ENCODE data around the gene DCDC2C.

Gene DCDC2C

DNA sequence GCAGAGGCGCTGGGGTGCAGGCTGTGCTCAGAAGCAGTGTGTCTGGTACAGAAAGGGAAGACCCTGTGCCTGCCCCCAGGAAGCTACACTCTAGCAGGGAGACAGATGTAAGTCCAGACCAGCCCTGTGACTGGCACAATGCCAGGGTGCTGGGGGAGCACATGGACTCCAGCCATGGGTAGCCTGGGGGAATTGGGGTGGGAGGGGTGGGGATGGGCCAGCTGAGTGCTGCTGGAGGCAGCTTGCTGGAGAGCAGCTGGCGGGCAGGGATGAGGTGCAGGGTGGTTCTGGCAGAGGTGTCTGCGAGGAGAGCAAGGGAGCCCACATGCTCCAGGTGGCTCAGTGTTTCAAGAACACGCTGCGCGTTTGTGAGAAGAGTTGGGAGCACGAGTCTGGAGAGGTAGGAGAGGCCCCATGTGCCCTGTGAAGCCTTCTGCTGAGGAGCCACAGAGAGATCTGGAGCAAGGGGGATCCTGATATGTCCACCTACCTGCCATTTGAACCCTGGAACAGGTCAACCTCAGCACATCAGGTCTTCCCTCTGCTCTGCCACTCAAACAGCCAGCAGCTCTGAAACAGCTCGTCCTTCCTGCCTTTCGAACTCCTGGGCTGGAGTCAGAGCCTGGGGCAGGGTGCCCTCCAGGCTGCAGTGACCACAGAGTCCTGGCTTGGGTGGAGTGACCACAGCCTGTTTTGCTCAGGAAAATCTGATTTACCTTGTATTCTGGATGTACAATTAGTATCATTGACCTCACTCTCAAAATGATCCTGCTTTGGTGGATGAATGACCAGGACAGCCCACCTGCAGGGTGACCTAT, 30.3 kb upstream of the DCDC2C start:
- in situ Hi-C loops (cut with HindIII; ENCODE audit: low sequenced_read_pairs), result no loop called here

DNA sequence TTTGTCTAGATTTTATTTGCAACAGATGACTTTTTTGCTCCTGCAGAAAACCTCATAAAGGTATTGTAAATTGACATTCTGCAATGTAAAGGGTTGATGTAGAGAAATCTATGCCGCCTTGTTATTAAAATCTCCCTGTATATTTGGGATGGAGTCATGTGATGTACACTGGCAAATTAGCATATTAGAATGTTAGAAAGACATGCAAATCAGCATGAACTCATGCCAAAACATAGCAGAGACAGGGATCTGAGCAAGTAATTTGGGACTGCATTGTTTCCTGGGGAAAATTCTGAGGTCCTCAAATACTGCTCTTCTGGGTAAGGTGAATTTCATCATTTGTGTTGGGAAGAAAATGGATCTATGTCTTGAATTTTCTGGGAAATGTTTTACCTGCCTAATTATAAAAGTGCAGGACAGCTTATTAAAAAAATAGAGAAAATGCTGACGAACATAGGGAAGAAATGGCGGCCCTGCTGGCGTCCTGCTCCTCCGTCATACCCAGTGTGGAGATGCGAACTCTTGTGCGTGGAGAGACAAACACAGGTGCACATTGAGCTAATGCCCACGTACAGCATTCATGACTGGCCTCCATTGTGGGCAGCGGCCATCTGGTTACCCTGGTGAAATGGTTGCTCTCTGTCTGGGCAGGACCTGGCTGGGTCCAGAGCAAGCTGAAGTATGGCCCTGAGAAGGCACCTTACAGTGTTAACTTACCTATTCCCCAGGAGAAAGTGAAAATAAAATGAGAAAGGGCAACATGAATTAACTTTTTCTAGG, 29.1 kb upstream of the DCDC2C start:
- in situ Hi-C loops (cut with HindIII; ENCODE audit: low sequenced_read_pairs), result no loop called here

DNA sequence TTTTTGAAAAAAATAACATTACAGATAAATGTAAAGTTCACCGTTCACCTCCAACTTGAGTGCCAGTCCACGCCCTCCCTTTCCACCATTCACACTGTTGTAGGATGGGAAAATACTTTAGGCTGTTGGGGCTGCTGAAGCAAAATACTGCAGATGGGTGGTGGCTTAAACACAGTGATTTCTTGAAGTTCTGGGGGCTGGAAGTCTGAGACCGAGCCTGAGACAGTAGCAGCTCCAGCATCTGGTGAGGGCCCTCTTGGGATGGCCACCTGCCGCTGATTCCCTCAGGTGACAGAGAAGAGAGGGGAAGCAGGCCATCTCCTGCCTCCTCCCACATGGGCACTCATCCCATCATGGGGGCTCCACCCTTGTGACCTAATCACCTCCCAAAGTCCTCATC, 27.7 kb upstream of the DCDC2C start:
- in situ Hi-C loops (cut with HindIII; ENCODE audit: low sequenced_read_pairs), result no loop called here

DNA sequence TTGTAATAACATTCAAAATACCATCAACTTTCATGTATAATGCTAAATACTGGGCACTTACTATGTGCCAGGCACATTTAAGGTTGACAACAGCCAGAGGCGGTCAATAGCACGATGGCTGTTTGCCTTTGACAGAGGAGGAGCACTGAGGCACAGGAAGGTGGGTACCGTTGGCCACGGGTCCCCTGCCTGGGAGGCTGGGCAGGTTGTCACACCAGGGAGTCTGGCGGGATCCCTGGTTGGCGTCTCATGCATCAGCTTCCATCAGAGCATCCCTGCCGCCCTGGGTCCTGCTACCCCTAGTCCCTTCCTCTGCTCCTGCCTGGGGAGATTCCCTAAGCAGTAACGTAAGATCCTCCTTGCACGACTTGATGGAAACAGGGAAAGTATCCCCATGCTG, 25.9 kb upstream of the DCDC2C start:
- in situ Hi-C loops (cut with HindIII; ENCODE audit: low sequenced_read_pairs), result no loop called here

DNA sequence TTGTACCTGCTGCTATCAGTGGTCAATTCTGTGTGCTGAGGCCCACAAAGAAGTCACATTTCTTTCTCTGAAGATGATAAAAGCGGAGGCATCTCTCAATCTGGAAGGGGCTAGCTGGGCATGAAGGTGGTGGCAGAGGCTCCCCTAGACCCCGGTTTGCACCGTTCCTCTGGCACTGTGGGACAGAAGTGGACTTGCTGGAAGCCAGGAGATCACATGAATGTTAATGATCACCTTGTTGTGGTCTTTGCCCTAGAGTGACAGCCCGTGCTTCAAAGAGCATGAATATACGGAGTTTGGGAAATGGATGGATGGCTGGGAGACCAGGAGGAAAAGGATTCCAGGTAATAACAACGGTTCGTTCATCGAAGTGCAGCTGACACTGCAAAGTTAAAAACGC, 25.2 kb upstream of the DCDC2C start:
- in situ Hi-C loops (cut with HindIII; ENCODE audit: low sequenced_read_pairs), result no loop called here

DNA sequence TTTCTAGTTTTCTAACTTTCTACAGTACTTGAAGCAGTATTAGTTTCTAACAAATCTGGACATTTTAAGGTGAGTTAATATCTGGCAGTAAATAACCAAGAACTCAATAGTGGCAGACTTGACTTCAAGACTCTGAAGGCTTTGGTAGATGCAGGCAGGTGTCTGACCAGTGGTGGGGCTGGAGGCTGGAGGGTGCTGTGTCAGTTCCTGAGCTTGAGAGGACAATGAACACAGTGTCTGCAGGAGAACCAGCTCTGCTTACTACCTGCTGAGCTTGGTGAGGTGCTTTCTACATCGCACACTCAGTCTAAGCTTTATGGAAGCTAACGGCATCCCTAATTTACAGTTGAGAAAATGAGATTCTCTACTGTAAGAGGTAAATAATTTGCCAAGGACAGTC, 24.2 kb upstream of the DCDC2C start:
- in situ Hi-C loops (cut with HindIII; ENCODE audit: low sequenced_read_pairs), result no loop called here

DNA sequence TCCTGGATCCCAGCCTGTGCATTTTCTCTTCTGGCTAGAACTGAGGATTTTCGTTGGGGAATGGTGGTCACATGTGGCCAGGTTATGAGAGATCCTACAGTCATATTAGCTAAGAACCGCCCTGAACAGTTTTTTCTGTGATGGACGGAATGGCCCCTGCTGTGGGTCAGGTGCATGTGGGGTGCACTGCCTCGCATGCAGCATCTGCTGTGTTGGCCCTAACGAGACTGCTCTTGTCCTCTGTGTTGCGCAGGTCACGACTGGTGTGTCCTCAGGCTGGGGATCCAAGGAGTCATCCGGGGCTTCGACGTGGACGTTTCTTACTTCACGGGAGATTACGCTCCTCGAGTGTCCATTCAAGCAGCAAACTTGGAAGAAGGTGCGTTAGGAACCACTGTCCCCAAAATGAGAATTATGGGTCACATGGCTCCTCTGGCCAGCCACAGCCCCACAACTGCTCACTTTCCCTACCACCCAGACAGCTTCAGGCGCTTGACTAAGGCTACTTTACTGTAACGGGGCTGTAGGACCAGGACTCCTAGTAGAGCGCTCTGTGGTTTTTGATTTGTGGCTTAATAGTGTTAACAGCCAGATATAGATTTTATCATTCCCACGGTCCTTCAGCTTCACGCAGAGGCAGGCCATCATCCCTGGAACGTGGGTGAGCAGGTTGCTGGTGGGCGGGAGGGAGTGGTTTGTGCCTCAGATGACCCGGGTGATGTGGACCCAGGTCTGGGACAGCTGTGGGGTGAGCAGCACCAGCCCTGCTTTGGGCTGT, 23.6 kb upstream of the DCDC2C start:
- in situ Hi-C loops (cut with HindIII; ENCODE audit: low sequenced_read_pairs), result no loop called here

DNA sequence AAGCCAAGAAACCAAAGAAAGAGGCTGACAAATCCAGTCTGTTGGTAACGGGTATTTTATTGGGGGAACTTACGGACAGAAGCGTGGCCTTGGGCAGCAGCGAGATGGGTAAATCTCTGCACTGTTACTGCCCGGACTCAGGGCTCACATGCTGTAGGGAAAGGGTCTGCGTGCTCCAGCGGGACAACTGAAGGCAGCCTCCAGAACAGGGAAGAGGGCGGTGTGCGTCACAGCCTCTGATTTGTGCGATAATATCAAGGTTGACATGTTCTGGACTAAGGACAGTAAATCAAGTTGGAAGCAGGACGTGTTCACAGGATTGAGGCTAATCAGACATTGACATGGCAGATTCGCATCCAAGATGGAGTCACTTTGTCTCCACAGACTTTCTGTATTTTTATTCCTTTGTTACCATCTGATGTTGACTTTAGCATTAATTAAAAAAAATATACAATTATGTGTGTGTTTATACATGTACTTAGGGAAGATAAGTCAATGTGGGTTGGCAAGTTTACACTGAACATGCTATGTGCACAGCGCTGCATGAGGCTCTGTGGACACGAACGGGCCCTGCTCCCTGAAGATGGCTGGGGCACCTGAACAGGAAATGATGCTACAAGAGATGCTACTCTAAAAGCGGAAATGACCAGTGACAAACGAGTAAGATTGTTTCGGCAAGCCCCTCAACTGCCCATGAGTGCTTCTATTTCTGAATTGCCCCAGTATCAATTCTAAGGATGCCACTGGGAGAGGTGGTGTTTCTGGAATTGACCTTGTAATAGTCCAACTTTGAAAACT, 22.6 kb upstream of the DCDC2C start:
- in situ Hi-C loops (cut with HindIII; ENCODE audit: low sequenced_read_pairs), result no loop called here

DNA sequence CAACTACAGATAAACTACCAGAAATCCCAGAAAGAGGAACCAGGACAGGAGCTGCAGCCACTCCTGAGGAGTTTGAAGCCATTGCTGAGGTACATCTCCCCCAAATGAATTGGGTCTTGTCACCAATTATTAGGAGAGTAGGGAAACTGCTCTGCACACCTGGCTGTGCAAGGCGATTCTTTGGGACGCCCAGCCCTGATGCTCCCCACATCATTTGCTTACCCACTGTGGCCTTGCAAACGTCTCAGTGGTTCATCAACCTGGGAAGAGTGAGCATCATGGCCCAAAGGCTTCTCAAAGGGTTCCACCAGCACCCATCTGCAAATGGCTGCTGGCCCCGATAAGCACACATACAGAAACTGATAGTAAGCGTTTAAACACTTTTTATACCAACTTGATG, 21.8 kb upstream of the DCDC2C start:
- in situ Hi-C loops (cut with HindIII; ENCODE audit: low sequenced_read_pairs), result no loop called here

DNA sequence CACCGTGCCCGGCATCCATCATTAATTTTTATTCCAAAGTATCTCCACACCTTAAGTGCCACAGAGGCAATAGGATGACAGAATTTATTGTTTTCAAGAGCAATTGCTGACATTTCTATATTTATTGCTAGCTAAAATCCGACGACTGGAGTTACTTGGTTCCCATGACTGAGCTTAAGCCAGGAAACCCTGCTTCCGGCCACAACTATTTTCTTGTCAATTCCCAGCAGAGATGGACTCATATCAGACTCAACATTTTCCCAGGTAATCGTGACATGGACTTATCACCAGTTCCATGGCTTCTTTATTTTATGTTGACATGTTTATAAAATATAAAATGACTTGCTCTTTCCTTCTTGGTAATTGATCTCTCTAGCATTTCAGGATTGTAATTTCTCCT, 20.6 kb upstream of the DCDC2C start:
- in situ Hi-C loops (cut with HindIII; ENCODE audit: low sequenced_read_pairs), result no loop called here

DNA sequence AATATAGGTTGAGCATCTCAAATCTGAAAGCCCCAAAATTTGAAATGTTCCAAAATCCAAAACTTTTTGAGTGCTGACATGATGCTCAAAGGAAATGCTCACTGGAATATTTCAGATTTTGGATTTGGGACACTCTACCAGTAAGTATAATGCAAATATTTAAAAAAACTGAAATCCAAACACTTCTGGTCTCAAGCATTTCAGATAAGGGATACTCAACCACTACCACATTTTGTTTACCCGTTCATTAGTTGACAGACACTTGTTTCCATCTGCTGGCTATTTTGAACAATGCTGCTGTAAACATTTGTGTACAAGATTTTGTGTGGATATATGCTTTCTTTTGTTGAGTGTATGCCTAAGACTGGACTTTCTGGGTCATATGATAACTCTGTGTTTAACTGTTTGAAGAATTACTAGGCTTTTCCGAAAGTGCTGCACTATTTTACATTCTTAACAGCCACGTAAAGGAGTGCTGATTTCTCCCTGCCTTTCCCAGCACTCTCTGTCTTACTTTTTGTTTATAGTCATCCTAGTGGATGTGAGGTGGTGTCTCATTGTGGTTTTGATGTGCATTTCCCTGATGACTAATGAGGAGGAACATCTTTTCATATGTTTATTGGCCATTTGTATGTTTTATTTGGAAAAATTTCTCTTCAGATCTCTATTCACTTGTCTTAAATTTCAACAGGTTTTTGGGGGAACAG, 19.5 kb upstream of the DCDC2C start:
- in situ Hi-C loops (cut with HindIII; ENCODE audit: low sequenced_read_pairs), result no loop called here

DNA sequence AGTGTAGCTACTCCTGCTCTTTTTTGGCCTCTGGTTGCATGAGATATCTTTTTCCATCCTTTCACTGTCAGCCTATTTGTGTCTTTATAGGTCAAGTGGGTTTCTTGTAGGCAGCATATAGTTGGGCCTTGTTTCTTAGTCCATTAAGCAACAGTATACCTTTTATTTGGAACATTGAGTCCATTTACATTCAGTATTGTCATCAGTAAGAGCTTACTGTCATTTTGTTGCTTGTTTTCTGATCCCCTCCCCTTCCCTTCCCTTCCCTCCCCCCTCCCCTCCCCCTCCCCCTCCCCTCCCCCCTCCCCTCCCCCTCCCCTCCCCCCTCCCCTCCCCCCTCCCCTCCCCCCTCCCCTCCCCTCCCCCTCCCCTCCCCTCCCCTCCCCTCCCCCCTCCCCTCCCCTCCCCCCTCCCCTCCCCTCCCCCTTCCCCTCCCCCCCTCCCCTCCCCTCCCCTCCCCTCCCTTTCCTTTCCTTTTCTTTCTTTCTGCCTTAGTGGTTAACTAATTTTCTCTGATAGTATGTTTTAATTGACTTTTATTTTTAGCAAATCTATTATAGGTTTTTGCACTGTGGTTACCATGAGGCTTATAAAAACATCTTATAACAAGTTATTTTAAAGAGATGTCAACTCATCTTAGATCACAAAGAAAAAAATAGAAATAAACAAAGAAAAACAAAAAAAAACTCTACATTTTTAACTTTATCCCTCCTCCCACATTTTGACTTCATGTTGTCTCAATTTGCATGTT, 13.2 kb upstream of the DCDC2C start:
- in situ Hi-C loops (cut with HindIII; ENCODE audit: low sequenced_read_pairs), result loop anchor here (5.0 kb wide), 1 partner anchor 38 kb away; no protein-coding TSS in a partner anchor

DNA sequence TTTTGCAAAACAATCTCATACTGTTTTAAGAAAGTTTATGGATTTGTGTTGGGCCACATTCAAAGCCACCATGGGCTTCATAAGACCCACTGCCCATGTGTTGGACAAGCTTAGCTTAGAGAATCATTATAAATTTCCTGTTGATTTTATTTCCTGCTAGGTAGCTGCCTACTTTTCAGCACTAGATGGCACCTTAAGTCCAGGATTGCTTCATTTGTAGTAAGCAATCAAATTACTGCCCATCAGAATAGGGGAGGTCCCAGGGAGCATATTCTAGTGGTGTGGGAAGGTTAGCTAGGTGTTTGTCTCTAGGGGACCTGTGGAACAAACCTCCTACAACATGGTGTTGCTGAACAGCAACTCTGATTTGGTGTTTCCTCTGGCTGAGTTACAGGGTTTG, 11.0 kb upstream of the DCDC2C start:
- in situ Hi-C loops (cut with HindIII; ENCODE audit: low sequenced_read_pairs), result loop anchor here (5.0 kb wide), 1 partner anchor 40 kb away; no protein-coding TSS in a partner anchor

DNA sequence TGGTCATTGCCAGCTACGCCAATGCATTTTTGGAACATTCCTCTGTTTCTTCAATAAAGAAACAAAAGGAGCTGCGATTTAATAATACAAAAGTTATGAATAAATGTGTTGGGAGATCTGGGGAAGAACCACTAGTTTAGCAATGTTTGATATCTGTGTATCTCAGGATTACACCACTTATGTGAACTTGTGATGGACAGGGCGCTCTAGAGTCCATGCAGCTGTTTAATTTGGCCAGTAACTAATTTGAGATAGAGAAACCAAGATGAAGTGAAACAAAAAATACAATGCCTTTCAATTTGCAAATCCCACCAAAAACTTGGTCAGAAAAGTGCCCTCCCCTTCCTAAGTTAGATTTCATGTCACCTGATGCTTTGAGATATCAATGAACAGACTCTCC, 6.8 kb upstream of the DCDC2C start:
- in situ Hi-C loops (cut with HindIII; ENCODE audit: low sequenced_read_pairs), result no loop called here

DNA sequence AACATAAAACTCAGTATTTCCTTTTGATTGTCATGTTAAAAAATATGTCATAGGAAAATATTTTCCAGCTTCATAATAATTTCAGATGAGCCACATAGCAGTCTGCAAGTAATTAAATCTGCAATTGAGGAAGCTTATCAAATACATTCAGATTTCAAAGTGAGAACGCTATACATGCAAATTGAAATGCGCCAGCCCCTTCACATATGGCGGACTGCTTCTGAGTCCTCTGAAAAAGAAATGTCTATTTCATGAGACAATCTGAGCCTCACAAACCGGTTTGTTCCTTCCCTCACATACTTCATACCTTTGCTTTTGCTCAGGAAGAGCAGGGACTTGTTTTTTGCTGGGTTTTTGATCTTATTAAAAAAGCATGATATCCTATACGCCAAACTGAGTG, 2.3 kb upstream of the DCDC2C start:
- in situ Hi-C loops (cut with HindIII; ENCODE audit: low sequenced_read_pairs), result loop anchor here (10.0 kb wide), 1 partner anchor 124 kb away; no protein-coding TSS in a partner anchor

DNA sequence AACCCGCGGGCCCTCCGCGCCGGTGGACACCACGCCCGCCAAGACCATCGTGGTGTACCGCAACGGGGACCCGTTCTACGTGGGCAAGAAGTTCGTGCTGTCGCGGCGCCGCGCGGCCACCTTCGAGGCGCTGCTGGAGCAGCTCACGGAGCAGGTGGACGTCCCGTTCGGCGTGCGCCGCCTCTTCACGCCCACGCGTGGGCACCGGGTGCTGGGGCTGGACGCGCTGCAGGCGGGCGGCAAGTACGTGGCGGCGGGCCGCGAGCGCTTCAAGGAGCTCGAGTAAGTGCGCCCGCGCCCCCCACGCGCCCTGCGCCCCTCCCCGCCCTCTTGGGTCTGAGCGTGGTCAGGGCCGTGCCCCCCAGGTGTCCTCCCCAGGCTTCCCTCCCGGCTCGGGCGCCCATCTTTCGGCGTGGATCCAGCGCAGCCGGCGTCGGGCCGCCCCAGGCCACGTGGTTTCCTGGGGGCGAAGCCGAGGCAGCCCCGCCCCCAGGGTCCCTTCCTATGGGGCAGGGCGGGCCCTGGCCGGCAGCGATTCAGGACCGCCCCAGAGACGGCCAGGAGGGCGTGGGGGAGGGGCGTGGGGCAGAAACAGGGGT, 481 bp downstream of the DCDC2C start:
- in situ Hi-C loops (cut with HindIII; ENCODE audit: low sequenced_read_pairs), result loop anchor here (10.0 kb wide), 1 partner anchor 121 kb away; no protein-coding TSS in a partner anchor

DNA sequence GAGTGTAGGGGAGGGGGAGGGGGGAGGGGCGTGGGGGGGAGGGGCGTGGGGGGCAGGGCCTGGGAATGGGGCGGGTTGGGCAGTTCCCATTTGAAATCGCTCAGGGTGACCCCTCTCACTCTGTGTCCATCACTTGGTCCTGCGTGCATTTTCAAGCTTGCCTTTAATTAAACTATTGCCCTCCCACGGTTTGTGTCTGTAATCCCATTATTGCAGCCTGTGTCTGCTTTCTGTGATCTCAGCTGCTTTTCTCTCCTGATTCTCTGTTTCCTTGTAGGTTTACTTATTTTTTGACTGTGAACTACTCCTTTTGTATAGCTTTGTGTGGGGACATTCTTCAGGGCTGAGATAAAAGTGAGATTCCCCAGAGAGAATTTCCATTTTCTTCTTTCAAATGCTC, 1.3 kb downstream of the DCDC2C start:
- in situ Hi-C loops (cut with HindIII; ENCODE audit: low sequenced_read_pairs), result loop anchor here (10.0 kb wide), 1 partner anchor 120 kb away; no protein-coding TSS in a partner anchor

DNA sequence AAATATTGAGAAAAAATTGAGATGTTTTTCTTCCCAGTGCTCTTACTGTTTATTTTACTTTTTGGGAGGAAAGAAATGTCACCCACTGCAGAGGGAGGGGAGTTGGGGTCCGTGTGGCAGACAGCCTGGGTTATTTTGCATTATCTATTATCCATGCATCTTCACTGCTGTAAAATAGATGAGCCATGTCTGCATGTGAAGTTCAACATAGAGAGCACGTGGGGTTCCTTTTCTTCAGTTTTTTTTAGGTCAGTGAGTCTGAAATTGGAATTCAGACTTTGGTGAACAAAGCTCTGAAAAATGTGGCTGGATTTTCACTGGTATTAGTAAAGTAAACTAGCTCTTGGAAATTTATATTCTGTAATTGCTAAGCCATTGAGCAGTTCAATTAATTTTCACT, 2.4 kb downstream of the DCDC2C start:
- in situ Hi-C loops (cut with HindIII; ENCODE audit: low sequenced_read_pairs), result loop anchor here (10.0 kb wide), 1 partner anchor 119 kb away; no protein-coding TSS in a partner anchor

DNA sequence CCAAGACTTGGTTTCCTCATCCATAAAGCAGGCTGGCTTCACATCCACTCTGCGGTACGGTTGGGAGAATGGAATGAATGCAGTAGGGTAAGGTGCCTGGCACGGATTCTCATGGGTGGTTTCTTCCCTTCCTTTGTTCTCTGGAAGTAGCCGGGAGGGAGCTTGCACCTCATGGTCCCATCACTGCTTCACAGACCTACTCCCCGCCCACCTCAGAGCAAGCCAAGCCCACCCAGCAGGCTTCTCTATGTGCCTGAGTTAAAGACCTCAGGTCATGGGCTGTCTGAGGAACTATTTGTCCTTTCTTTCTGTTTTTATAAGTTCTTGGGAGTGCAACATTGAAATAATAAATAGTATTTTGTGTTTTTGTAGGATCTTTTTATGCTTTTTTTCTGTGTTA, 3.5 kb downstream of the DCDC2C start:
- in situ Hi-C loops (cut with HindIII; ENCODE audit: low sequenced_read_pairs), result loop anchor here (10.0 kb wide), 1 partner anchor 118 kb away; no protein-coding TSS in a partner anchor
